ENCODE data around the gene CDH4. TPM values are rescaled to one million over a fixed set of nuclear protein-coding genes. Genes with fewer than 3 reads are reported as not detected.

CDH4 gene
- total RNA-seq, 2 donors from 2014 or later, result not detected

- Mint-ChIP-seq H3K4me3 (no peak overlapping the region), H3K4me1 (ENCODE audit: low read depth in 2 of 2) (no peaks in the 10 kb centered on the region), H3K9me3 (no peaks in the 10 kb centered on the region), H3K36me3 (no peaks in the 10 kb centered on the region), H3K27ac (no peak overlapping the region), H3K27me3 (peaks cover 0 to 7% of the 10 kb centered on the region in 2 donors)
- DNase-seq (ENCODE audit: low spot score) (no peak), ATAC-seq (no peak)
Observed at GRCh38 chr20:61571916-61572711, 320.1 kb downstream of the CDH4 start.

GRCh38 chr20:61572789-61573188 lies 320.7 kb downstream of the CDH4 start:
- H3K4me1 Mint-ChIP-seq (ENCODE audit: low read depth in 2 of 2), result no peaks in the 10 kb centered on the region

GRCh38 chr20:61573415-61574305 lies 321.6 kb downstream of the CDH4 start:
- H3K27ac Mint-ChIP-seq, result no peak overlapping the region
- H3K9me3 Mint-ChIP-seq, result no peaks in the 10 kb centered on the region
- ATAC-seq (no peak), DNase-seq (ENCODE audit: low spot score) (no peak)
- H3K27me3 Mint-ChIP-seq, result peaks cover 0 to 7% of the 10 kb centered on the region in 2 donors
- H3K4me3 Mint-ChIP-seq, result no peak overlapping the region
- H3K4me1 Mint-ChIP-seq (ENCODE audit: low read depth in 2 of 2), result no peaks in the 10 kb centered on the region
- H3K36me3 Mint-ChIP-seq, result no peaks in the 10 kb centered on the region

More at GRCh38 chr20:61572789-61573188, 320.7 kb downstream of the CDH4 start:
- H3K4me3 Mint-ChIP-seq, result no peak overlapping the region
- H3K27ac Mint-ChIP-seq, result no peak overlapping the region
- H3K9me3 Mint-ChIP-seq, result no peaks in the 10 kb centered on the region
- no peaks in the 10 kb centered on the region for H3K36me3 Mint-ChIP-seq
- H3K27me3 Mint-ChIP-seq, result peaks cover 0 to 7% of the 10 kb centered on the region in 2 donors
- no peak for ATAC-seq
- no peak for DNase-seq (ENCODE audit: low spot score)

GRCh38 chr20:61575151-61575937 lies 323.3 kb downstream of the CDH4 start:
- ATAC-seq (no peak), DNase-seq (ENCODE audit: low spot score) (no peak)
- Mint-ChIP-seq H3K9me3 (no peaks in the 10 kb centered on the region), H3K27me3 (peaks cover 0 to 7% of the 10 kb centered on the region in 2 donors), H3K4me1 (ENCODE audit: low read depth in 2 of 2) (no peaks in the 10 kb centered on the region), H3K36me3 (no peaks in the 10 kb centered on the region), H3K4me3 (no peak overlapping the region), H3K27ac (no peak overlapping the region)

- peaks cover 0 to 7% of the 10 kb centered on the region in 2 donors for H3K27me3 Mint-ChIP-seq
- H3K27ac Mint-ChIP-seq, result no peak overlapping the region
- ATAC-seq, result no peak
- DNase-seq (ENCODE audit: low spot score), result peak; percentile 34
- H3K4me3 Mint-ChIP-seq, result no peak overlapping the region
- H3K36me3 Mint-ChIP-seq, result no peaks in the 10 kb centered on the region
- H3K4me1 Mint-ChIP-seq (ENCODE audit: low read depth in 2 of 2), result no peaks in the 10 kb centered on the region
- H3K9me3 Mint-ChIP-seq, result no peaks in the 10 kb centered on the region
Observed at GRCh38 chr20:61576372-61576771, 324.3 kb downstream of the CDH4 start.

- Mint-ChIP-seq H3K9me3 (no peaks in the 10 kb centered on the region), H3K4me1 (ENCODE audit: low read depth in 2 of 2) (no peaks in the 10 kb centered on the region), H3K4me3 (no peak overlapping the region), H3K27me3 (peaks cover 0 to 7% of the 10 kb centered on the region in 2 donors), H3K36me3 (no peaks in the 10 kb centered on the region), H3K27ac (no peak overlapping the region)
- no peak for ATAC-seq
- DNase-seq (ENCODE audit: low spot score), result no peak
Observed at GRCh38 chr20:61577065-61577464, 325.0 kb downstream of the CDH4 start.

GRCh38 chr20:61579908-61580307 lies 327.8 kb downstream of the CDH4 start:
- Mint-ChIP-seq H3K4me3 (no peak overlapping the region), H3K27ac (no peak overlapping the region), H3K9me3 (no peaks in the 10 kb centered on the region), H3K4me1 (ENCODE audit: low read depth in 2 of 2) (no peaks in the 10 kb centered on the region), H3K36me3 (no peaks in the 10 kb centered on the region), H3K27me3 (no peaks in the 10 kb centered on the region)
- ATAC-seq (no peak), DNase-seq (ENCODE audit: low spot score) (no peak)

- Mint-ChIP-seq H3K9me3 (no peaks in the 10 kb centered on the region), H3K27ac (no peak overlapping the region), H3K4me1 (ENCODE audit: low read depth in 2 of 2) (no peaks in the 10 kb centered on the region), H3K36me3 (no peaks in the 10 kb centered on the region), H3K27me3 (no peaks in the 10 kb centered on the region), H3K4me3 (no peak overlapping the region)
- DNase-seq (ENCODE audit: low spot score), result no peak
- ATAC-seq, result no peak
Observed at GRCh38 chr20:61580958-61581824, 329.1 kb downstream of the CDH4 start.

- Mint-ChIP-seq H3K27ac (no peak overlapping the region), H3K36me3 (no peaks in the 10 kb centered on the region), H3K4me1 (ENCODE audit: low read depth in 2 of 2) (no peaks in the 10 kb centered on the region), H3K9me3 (no peaks in the 10 kb centered on the region), H3K27me3 (no peaks in the 10 kb centered on the region), H3K4me3 (no peak overlapping the region)
- no peak for DNase-seq (ENCODE audit: low spot score)
- ATAC-seq, result no peak
Observed at GRCh38 chr20:61581825-61582188, 329.7 kb downstream of the CDH4 start.

GRCh38 chr20:61582196-61582923 lies 330.3 kb downstream of the CDH4 start:
- H3K27me3 Mint-ChIP-seq, result no peaks in the 10 kb centered on the region

GRCh38 chr20:61583356-61583755 lies 331.3 kb downstream of the CDH4 start:
- no peaks in the 10 kb centered on the region for H3K27me3 Mint-ChIP-seq
- no peaks in the 10 kb centered on the region for H3K9me3 Mint-ChIP-seq
- DNase-seq (ENCODE audit: low spot score) (no peak), ATAC-seq (peak in 1 of 2 donors; percentile 28)
- H3K36me3 Mint-ChIP-seq, result no peaks in the 10 kb centered on the region
- no peak overlapping the region for H3K27ac Mint-ChIP-seq
- no peaks in the 10 kb centered on the region for H3K4me1 Mint-ChIP-seq (ENCODE audit: low read depth in 2 of 2)
- no peak overlapping the region for H3K4me3 Mint-ChIP-seq

More at GRCh38 chr20:61582196-61582923, 330.3 kb downstream of the CDH4 start:
- H3K4me3 Mint-ChIP-seq, result no peak overlapping the region
- H3K27ac Mint-ChIP-seq, result no peak overlapping the region
- H3K36me3 Mint-ChIP-seq, result no peaks in the 10 kb centered on the region
- H3K9me3 Mint-ChIP-seq, result no peaks in the 10 kb centered on the region
- no peak for DNase-seq (ENCODE audit: low spot score)
- no peak for ATAC-seq
- no peaks in the 10 kb centered on the region for H3K4me1 Mint-ChIP-seq (ENCODE audit: low read depth in 2 of 2)

GRCh38 chr20:61584851-61585250 lies 332.8 kb downstream of the CDH4 start:
- no peak overlapping the region for H3K4me3 Mint-ChIP-seq
- H3K36me3 Mint-ChIP-seq, result peaks cover 5% of the 10 kb centered on the region
- no peaks in the 10 kb centered on the region for H3K4me1 Mint-ChIP-seq (ENCODE audit: low read depth in 2 of 2)
- H3K27ac Mint-ChIP-seq, result no peak overlapping the region
- no peaks in the 10 kb centered on the region for H3K9me3 Mint-ChIP-seq
- DNase-seq (ENCODE audit: low spot score) (no peak), ATAC-seq (no peak)
- peaks cover 0 to 5% of the 10 kb centered on the region in 2 donors for H3K27me3 Mint-ChIP-seq

All from natural killer cell treated with Interleukin-12 subunit alpha and Interleukin-12 subunit beta and Interleukin-15 and Interleukin-18, amount 100 ng/mL, for 72 hours (primary cell).